T-cell (primary cell): ENCODE measurements around the gene DAPK3. TPM values are rescaled to one million over a fixed set of nuclear protein-coding genes. Genes with fewer than 3 reads are reported as not detected.

Experiments used
- ATAC-seq, 4 experiments: fragments of 200-7000 bp in 3 of 4; fragments of 150-1000 bp in 1 of 4; cut with Tn5 transposase; replicated peaks in 1 of 4; 1 replicate in 3 of 4; 2 replicates in 1 of 4; pipeline ENCODE4 v1.10.0; 2021; ENCODE audit warnings: moderate library complexity in 3 of 4, mild to moderate bottlenecking in 2 of 4, moderate number of reproducible peaks in 1 of 4
- CTCF ChIA-PET, 2 donors: fragments of 300-600 bp; sonication (Branson Sonifier 250); formaldehyde crosslinking; loops; one replicate each; lab custom pipeline; 2022; ENCODE audit warnings: antibody characterized with exemption in 2 of 2; lab: Charles Lee
- POLR2A ChIA-PET, 2 donors: fragments of 300-600 bp; sonication (Branson Sonifier 250); formaldehyde crosslinking; loops; one replicate each; lab custom pipeline; 2022; ENCODE audit warnings: antibody characterized with exemption in 2 of 2; lab: Charles Lee
- DNase-seq, 35 experiments: peaks; one replicate each; pipeline versions ENCODE4 v3.0.0 to v3.0.0-alpha.2; 2013 to 2023
- H3K27ac ChIP-seq: one replicate; pipeline ENCODE4 v1.5.1; 2013; ENCODE audit warnings: low read length
- H3K27me3 ChIP-seq, 2 experiments: replicated peaks in 1 of 2; 1 replicate in 1 of 2; 2 replicates in 1 of 2; pipeline versions ENCODE4 v1.6.1 to v1.7.0; 2013; ENCODE audit warnings: low read length in 1 of 2, mixed read lengths in 1 of 2; ENCODE audit not compliant: control insufficient read depth in 2 of 2, insufficient read depth in 2 of 2; ENCODE audit errors: extremely low read depth in 1 of 2
- H3K36me3 ChIP-seq, 2 donors: 1 replicate in 1 of 2; 2 replicates in 1 of 2; pipeline versions ENCODE4 v1.6.1 to v1.7.0; 2013; ENCODE audit warnings: low read length in 1 of 2; ENCODE audit not compliant: control insufficient read depth in 2 of 2, insufficient read depth in 1 of 2; ENCODE audit errors: extremely low read depth in 1 of 2
- H3K4me1 ChIP-seq, 2 experiments: 1 replicate in 1 of 2; 2 replicates in 1 of 2; pipeline versions ENCODE4 v1.6.1 to v1.7.0; 2013; ENCODE audit warnings: low read length in 2 of 2, mixed read lengths in 1 of 2; ENCODE audit not compliant: insufficient read depth in 2 of 2, control insufficient read depth in 1 of 2; ENCODE audit errors: extremely low read depth in 1 of 2
- H3K4me3 ChIP-seq, 2 donors: 1 replicate in 1 of 2; 2 replicates in 1 of 2; pipeline versions ENCODE4 v1.5.1 to v1.7.0; 2013; ENCODE audit warnings: mild to moderate bottlenecking in 2 of 2, low read length in 1 of 2, moderate library complexity in 1 of 2; ENCODE audit not compliant: control insufficient read depth in 1 of 2; ENCODE audit errors: extremely low read depth in 1 of 2
- H3K9me3 ChIP-seq: 2 replicates; pipeline ENCODE4 v1.7.0; 2013
- H3K27ac Mint-ChIP-seq, 2 donors: one replicate each; pipeline ENCODE4 v1.8.0; 2020 to 2021; ENCODE audit warnings: mild to moderate bottlenecking in 2 of 2, mixed read lengths in 2 of 2
- H3K27me3 Mint-ChIP-seq, 2 donors: one replicate each; pipeline ENCODE4 v1.8.0; 2021 to 2022; ENCODE audit warnings: mixed read lengths in 2 of 2
- H3K36me3 Mint-ChIP-seq: one replicate; pipeline ENCODE4 v1.8.0; 2021; ENCODE audit warnings: mixed read lengths
- H3K4me1 Mint-ChIP-seq, 3 donors: one replicate each; pipeline ENCODE4 v1.8.0; 2020 to 2022; ENCODE audit warnings: mixed read lengths in 3 of 3, mild to moderate bottlenecking in 1 of 3
- H3K4me3 Mint-ChIP-seq, 3 donors: one replicate each; pipeline ENCODE4 v1.8.0; 2020 to 2022; ENCODE audit warnings: mild to moderate bottlenecking in 3 of 3, mixed read lengths in 3 of 3, moderate library complexity in 3 of 3
- H3K9me3 Mint-ChIP-seq, 3 donors: one replicate each; pipeline ENCODE4 v1.8.0; 2020 to 2022; ENCODE audit warnings: mixed read lengths in 3 of 3
- WGBS: methylation state at CpG from one replicate; pipeline ENCODE4 v1.1.5; 2013; ENCODE audit warnings: missing lambda C conversion rate; ENCODE audit not compliant: insufficient coverage; 5-methylcytosine and 5-hydroxymethylcytosine counted together
- total RNA-seq, 35 experiments: library from RNA in 6 of 35; stranded (reverse) in 6 of 35; fragments of 120-200 nt in 1 of 35; gene quantifications; one replicate each; pipeline versions ENCODE4 v1.2.1 to v1.2.4 and lab custom pipeline; 2013 to 2026

Gene DAPK3
- total RNA-seq, 5 donors from 2014 or later (not counting 1 experiment from before 2014, with no cell fraction given), result 30.3 to 51.2 (median 44.9) TPM

- DNase-seq (peak in 1 of 35 experiments; percentile 23), ATAC-seq (peak in 2 of 4 experiments; percentile 1 to 2)
- H3K27me3 ChIP-seq, result no peaks in the 10 kb centered on the region
- Mint-ChIP-seq H3K9me3 (no peaks in the 10 kb centered on the region), H3K27ac (no peak overlapping the region), H3K36me3 (peaks cover 24% of the 10 kb centered on the region), H3K27me3 (no peaks in the 10 kb centered on the region), H3K4me1 (peaks cover 11 to 17% (median 11%) of the 10 kb centered on the region in 3 donors), H3K4me3 (no peak overlapping the region)
- CTCF ChIA-PET, result no interaction called here
- no peak overlapping the region for H3K4me3 ChIP-seq
- no peak overlapping the region for H3K27ac ChIP-seq
- 87% methylated on average over 27 of the region's 29 CpGs for WGBS
- POLR2A ChIA-PET, result no interaction called here
- H3K36me3 ChIP-seq, result peaks cover 44 to 64% of the 10 kb centered on the region in 2 donors
- peaks cover 0 to 19% of the 10 kb centered on the region in 2 experiments for H3K4me1 ChIP-seq
- H3K9me3 ChIP-seq, result no peaks in the 10 kb centered on the region
These were observed 5.8 kb upstream of the DAPK3 start for GRCh38 chr19:3976495-3977241.

GRCh38 chr19:3975637-3976087, 4.8 kb upstream of the DAPK3 start:
- Mint-ChIP-seq H3K27me3 (no peaks in the 10 kb centered on the region), H3K27ac (no peak overlapping the region), H3K4me1 (peaks cover 10 to 13% (median 12%) of the 10 kb centered on the region in 3 donors), H3K4me3 (no peak overlapping the region), H3K9me3 (no peaks in the 10 kb centered on the region), H3K36me3 (peaks cover 20% of the 10 kb centered on the region)
- H3K4me1 ChIP-seq, result peaks cover 0 to 17% of the 10 kb centered on the region in 2 experiments
- no peak overlapping the region for H3K27ac ChIP-seq
- ATAC-seq (peak in 1 of 4 experiments; percentile 4), DNase-seq (peak in 2 of 35 experiments; percentile 12 to 25)
- WGBS, result 93% methylated on average over 14 of the region's 14 CpGs
- no peaks in the 10 kb centered on the region for H3K9me3 ChIP-seq
- ChIA-PET CTCF (interaction anchor here in 1 of 2 donors (0.6 to 1.0 kb wide), 3 partner anchors 12 to 30 kb away, joined by 3 to 5 read pairs (median 3); no protein-coding TSS in a partner anchor), POLR2A (interaction anchor here (0.6 kb wide), 2 partner anchors 32 to 353 kb away, joined by 3 to 5 read pairs; no protein-coding TSS in a partner anchor)
- H3K27me3 ChIP-seq, result no peaks in the 10 kb centered on the region
- peaks cover 34 to 54% of the 10 kb centered on the region in 2 donors for H3K36me3 ChIP-seq
- no peak overlapping the region for H3K4me3 ChIP-seq

GRCh38 chr19:3975144-3975543, 4.2 kb upstream of the DAPK3 start:
- peaks cover 13 to 17% (median 15%) of the 10 kb centered on the region in 3 donors for H3K4me1 Mint-ChIP-seq
- Histone ChIP-seq H3K9me3 (no peaks in the 10 kb centered on the region), H3K4me3 (no peak overlapping the region), H3K27ac (no peak overlapping the region), H3K27me3 (no peaks in the 10 kb centered on the region), H3K4me1 (peaks cover 1 to 22% of the 10 kb centered on the region in 2 experiments), H3K36me3 (peaks cover 29 to 49% of the 10 kb centered on the region in 2 donors)
- peaks cover 20% of the 10 kb centered on the region for H3K36me3 Mint-ChIP-seq
- ChIA-PET POLR2A (no interaction called here), CTCF (interaction anchor here in 1 of 2 donors (0.6 to 1.0 kb wide), 3 partner anchors 13 to 31 kb away, joined by 3 to 5 read pairs (median 3); no protein-coding TSS in a partner anchor)
- no peak overlapping the region for H3K27ac Mint-ChIP-seq
- H3K4me3 Mint-ChIP-seq, result no peak overlapping the region
- WGBS, result 93% methylated on average over 4 of the region's 8 CpGs
- H3K27me3 Mint-ChIP-seq, result no peaks in the 10 kb centered on the region
- DNase-seq (no peak), ATAC-seq (no peak)
- no peaks in the 10 kb centered on the region for H3K9me3 Mint-ChIP-seq

- H3K4me1 ChIP-seq, result peaks cover 4 to 33% of the 10 kb centered on the region in 2 experiments
- 3% methylated on average over 21 of the region's 22 CpGs for WGBS
- H3K27me3 ChIP-seq, result no peaks in the 10 kb centered on the region
- H3K4me3 Mint-ChIP-seq, result peak overlapping the region; percentile 82 to 88 (median 87)
- H3K27ac Mint-ChIP-seq, result peak overlapping the region; percentile 78 to 84
- POLR2A ChIA-PET, result interaction anchor here (0.5 to 1.5 kb wide), 2 partner anchors 17 to 18 kb away, joined by 3 to 5 read pairs; no protein-coding TSS in a partner anchor
- H3K27ac ChIP-seq, result peak overlapping the region; percentile 75
- CTCF ChIA-PET, result interaction anchor here in 1 of 2 donors (0.8 to 1.1 kb wide), 3 partner anchors 15 to 19 kb away, joined by 3 to 7 read pairs (median 3); partner anchors contain the start of gene EEF2
- peaks cover 19 to 34% (median 30%) of the 10 kb centered on the region in 3 donors for H3K4me1 Mint-ChIP-seq
- H3K9me3 ChIP-seq, result no peaks in the 10 kb centered on the region
- peak overlapping the region; percentile 75 to 95 for H3K4me3 ChIP-seq
- no peaks in the 10 kb centered on the region for H3K9me3 Mint-ChIP-seq
- peak in 3 of 4 experiments; percentile 9 to 13 (median 13) for ATAC-seq
- no peaks in the 10 kb centered on the region for H3K27me3 Mint-ChIP-seq
- no peak for DNase-seq
- H3K36me3 Mint-ChIP-seq, result peaks cover 6% of the 10 kb centered on the region
- peaks cover under 1 to 33% of the 10 kb centered on the region in 2 donors for H3K36me3 ChIP-seq
These were observed 539 bp downstream of the DAPK3 start for GRCh38 chr19:3970313-3970807.

- DNase-seq (no peak), ATAC-seq (no peak)
- no peaks in the 10 kb centered on the region for H3K9me3 ChIP-seq
- Mint-ChIP-seq H3K4me1 (peaks cover 19 to 34% (median 30%) of the 10 kb centered on the region in 3 donors), H3K27ac (peak overlapping the region; percentile 78 to 84), H3K27me3 (no peaks in the 10 kb centered on the region), H3K36me3 (peaks cover 10% of the 10 kb centered on the region), H3K9me3 (no peaks in the 10 kb centered on the region), H3K4me3 (peak overlapping the region; percentile 82 to 88 (median 87))
- peaks cover 5 to 32% of the 10 kb centered on the region in 2 donors for H3K36me3 ChIP-seq
- H3K27ac ChIP-seq, result no peak overlapping the region
- peak overlapping the region; percentile 75 to 95 for H3K4me3 ChIP-seq
- H3K4me1 ChIP-seq, result peaks cover 4 to 33% of the 10 kb centered on the region in 2 experiments
- CTCF ChIA-PET, result interaction anchor here in 1 of 2 donors (0.6 kb wide), 1 partner anchor 18 kb away, joined by 6 read pairs; no protein-coding TSS in a partner anchor
- H3K27me3 ChIP-seq, result no peaks in the 10 kb centered on the region
- POLR2A ChIA-PET, result interaction anchor here (0.5 to 0.9 kb wide), 3 partner anchors 16 to 21 kb away, joined by 3 to 11 read pairs (median 3); partner anchors contain the start of gene EEF2 (in 1 of the 2)
- WGBS, result 69% methylated on average over 13 of the region's 23 CpGs
These were observed 1.2 kb downstream of the DAPK3 start for GRCh38 chr19:3969435-3970312.
